ENCODE results near the gene STPG3. TPM values are rescaled to one million over a fixed set of nuclear protein-coding genes. Genes with fewer than 3 reads are reported as not detected.
A peak's percentile ranks its signal among the peaks of the same experiment; 100 is the strongest.

The STPG3 gene
- total and polyA plus RNA-seq, 9 of the 15 experiments (the other 6 are each of a cell fraction or from before 2014, with no cell fraction given): not detected

DNA sequence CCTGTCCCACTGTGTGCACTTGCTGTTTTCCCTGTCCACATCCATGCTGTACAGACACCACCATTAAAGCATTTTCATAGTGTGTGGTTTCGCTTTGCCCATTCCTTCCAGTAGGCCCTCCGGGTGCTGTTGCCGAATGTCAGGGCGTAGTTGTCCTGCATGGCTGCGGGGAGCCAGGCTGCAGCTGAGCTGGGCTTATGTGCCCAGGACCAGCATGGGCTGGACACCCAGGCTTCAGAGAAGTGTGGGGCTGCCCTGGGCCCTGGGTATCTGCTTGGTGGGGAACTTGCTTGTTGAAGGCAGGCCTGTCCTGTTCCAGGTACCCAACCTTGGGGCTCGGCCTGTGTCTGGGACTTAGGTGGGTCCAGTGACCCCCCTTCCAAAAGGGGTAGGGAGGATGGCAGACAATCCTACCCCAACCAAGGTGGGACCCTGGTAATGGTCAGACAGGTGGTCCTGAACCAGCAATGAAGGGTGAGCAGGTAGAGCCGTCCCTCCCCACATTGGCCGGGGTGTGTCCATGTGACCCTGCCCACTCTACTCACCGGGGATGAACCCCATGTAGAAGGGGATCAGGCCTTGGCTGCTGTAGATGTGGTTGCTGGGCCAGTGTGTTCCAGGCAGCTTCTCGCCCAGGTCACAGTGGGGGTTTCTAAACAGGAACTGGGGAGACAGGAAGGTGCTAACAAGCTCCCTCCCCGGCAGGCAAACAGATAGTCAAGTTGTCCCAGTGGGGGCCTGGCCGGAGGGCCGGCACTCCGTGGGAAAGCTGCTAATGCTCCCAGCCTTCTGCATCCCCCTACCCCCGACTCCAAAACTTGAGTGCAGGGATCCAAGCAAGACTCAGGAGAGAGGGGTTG is 7.2 kb upstream of the STPG3 start (continued):
- no peak for TF ChIP-seq PHF21A (IDR thresholded peaks at IDR 0.05; ENCODE audit: borderline replicate concordance, low read depth)
- TF ChIP-seq ZNF561 (CRISPR knock-in tag; conservative IDR thresholded peaks at IDR 0.05): 0 out of 2 replicates have a peak, but pooled peaks have one; percentile 10
- TF ChIP-seq ESRRA (IDR thresholded peaks at IDR 0.05; ENCODE audit: borderline replicate concordance, low read depth): no peak
- TF ChIP-seq, protein P1, sequence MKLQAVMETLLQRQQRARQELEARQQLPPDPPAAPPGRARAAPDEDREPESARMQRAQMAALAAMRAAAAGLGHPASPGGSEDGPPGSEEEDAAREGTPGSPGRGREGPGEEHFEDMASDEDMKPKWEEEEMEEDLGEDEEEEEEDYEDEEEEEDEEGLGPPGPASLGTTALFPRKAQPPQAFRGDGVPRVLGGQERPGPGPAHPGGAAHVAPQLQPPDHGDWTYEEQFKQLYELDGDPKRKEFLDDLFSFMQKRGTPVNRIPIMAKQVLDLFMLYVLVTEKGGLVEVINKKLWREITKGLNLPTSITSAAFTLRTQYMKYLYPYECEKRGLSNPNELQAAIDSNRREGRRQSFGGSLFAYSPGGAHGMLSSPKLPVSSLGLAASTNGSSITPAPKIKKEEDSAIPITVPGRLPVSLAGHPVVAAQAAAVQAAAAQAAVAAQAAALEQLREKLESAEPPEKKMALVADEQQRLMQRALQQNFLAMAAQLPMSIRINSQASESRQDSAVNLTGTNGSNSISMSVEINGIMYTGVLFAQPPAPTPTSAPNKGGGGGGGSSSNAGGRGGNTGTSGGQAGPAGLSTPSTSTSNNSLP (IDR thresholded peaks at IDR 0.05; ENCODE audit: borderline replicate concordance, low read depth, low read length): no peak
- no peak for TF ChIP-seq YBX1 (IDR thresholded peaks at IDR 0.05)
- TF ChIP-seq HMGN3 (IDR thresholded peaks at IDR 0.05; ENCODE audit: borderline replicate concordance, extremely low read depth, insufficient read length, low read depth, low read length): no peak
- TF ChIP-seq, protein P2, sequence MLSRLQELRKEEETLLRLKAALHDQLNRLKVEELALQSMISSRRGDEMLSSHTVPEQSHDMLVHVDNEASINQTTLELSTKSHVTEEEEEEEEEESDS (CRISPR knock-in tag; IDR thresholded peaks at IDR 0.05): no peak
- no peak for TF ChIP-seq ZNF785 (CRISPR knock-in tag; IDR thresholded peaks at IDR 0.05)
- TF ChIP-seq ZNF224 (CRISPR knock-in tag; IDR thresholded peaks at IDR 0.05): 0 out of 2 replicates have a peak, but pooled peaks have one; percentile 17
- TF ChIP-seq OTX1 (CRISPR knock-in tag; IDR thresholded peaks at IDR 0.05): peak; percentile 74
- TF ChIP-seq TCF7 (IDR thresholded peaks at IDR 0.05; ENCODE audit: borderline replicate concordance): no peak
- 0 out of 2 replicates have a peak, but pooled peaks have one; percentile 14 for TF ChIP-seq ZFP1 (CRISPR knock-in tag; IDR thresholded peaks at IDR 0.05)
- TF ChIP-seq SRSF3 (IDR thresholded peaks at IDR 0.05; ENCODE audit: insufficient read depth, low read length): no peak
- no peak for TF ChIP-seq TOE1 (IDR thresholded peaks at IDR 0.05; ENCODE audit: borderline replicate concordance)
- no peak for TF ChIP-seq TOE1 (CRISPR knock-in tag; IDR thresholded peaks at IDR 0.05; ENCODE audit: borderline replicate concordance, low read depth)
- no peak for TF ChIP-seq SMARCA5 (IDR thresholded peaks at IDR 0.05)
- peak; percentile 66; the same call in 1 of the 2 replicates for TF ChIP-seq POLR2AphosphoS5 (IDR thresholded peaks at IDR 0.05; ENCODE audit: control insufficient read depth, insufficient read depth, low read depth, low read length)
- peak; percentile 18; the same call in 1 of the 2 replicates for TF ChIP-seq RUNX1 (IDR thresholded peaks at IDR 0.05; ENCODE audit: low read depth)
- TF ChIP-seq ZNF316 (IDR thresholded peaks at IDR 0.05): no peak
- no peak for TF ChIP-seq PTTG1 (tag; IDR thresholded peaks at IDR 0.05; ENCODE audit: low read depth)
- TF ChIP-seq MIER1 (IDR thresholded peaks at IDR 0.05; ENCODE audit: low read depth): no peak
- no peak for TF ChIP-seq CBFB (CRISPR knock-in tag; IDR thresholded peaks at IDR 0.05)
- TF ChIP-seq NR4A1 (CRISPR knock-in tag; IDR thresholded peaks at IDR 0.05): no peak
- TF ChIP-seq NR4A1 (tag; IDR thresholded peaks at IDR 0.05): no peak
- no peak for TF ChIP-seq HSF4 (CRISPR knock-in tag; IDR thresholded peaks at IDR 0.05; ENCODE audit: borderline replicate concordance)
- TF ChIP-seq, protein P3, sequence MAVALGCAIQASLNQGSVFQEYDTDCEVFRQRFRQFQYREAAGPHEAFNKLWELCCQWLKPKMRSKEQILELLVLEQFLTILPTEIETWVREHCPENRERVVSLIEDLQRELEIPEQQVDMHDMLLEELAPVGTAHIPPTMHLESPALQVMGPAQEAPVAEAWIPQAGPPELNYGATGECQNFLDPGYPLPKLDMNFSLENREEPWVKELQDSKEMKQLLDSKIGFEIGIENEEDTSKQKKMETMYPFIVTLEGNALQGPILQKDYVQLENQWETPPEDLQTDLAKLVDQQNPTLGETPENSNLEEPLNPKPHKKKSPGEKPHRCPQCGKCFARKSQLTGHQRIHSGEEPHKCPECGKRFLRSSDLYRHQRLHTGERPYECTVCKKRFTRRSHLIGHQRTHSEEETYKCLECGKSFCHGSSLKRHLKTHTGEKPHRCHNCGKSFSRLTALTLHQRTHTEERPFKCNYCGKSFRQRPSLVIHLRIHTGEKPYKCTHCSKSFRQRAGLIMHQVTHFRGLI (CRISPR knock-in tag; IDR thresholded peaks at IDR 0.05): no peak
- TF ChIP-seq PRMT5 (CRISPR knock-in tag; IDR thresholded peaks at IDR 0.05): no peak
- TF ChIP-seq ZBTB17 (CRISPR knock-in tag; IDR thresholded peaks at IDR 0.05): peak; percentile 56; the same call in 1 of the 2 replicates
